NCI-H2227 treated with DMSO at 0.1 percent for 48 hours (cell line): Measurements from ENCODE around the gene ASAP3.
"Not testable (repeated sequence)": the region's sequence is repeated elsewhere in the genome, so short reads cannot be mapped to it uniquely, and the experiment has no call there.

ENCODE experiments used
- DNase-seq: peaks from one replicate; lab custom pipeline; 2025; lab: John Stamatoyannopoulos, UW

The ASAP3 gene

DNA sequence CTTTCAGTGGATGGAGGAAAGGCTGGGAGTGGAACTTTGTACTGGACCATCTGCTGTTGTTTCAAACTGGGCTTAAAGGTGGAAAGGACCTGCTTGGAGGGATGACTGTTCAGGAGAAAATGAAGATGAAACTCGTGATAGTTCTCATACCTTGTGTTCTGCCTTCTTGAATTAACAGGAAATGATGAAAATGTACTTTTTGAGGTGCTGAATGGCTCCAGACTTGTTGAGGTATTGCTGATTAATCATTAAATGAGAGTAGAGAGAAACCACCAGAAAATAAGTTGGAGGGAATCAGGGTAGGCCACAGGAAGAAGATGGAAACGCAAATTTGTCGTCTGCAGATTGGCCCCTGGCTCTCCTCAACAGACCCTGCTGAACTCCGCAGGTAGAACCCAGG, 88.1 kb downstream of the ASAP3 start:
- DNase-seq, result no peak

DNA sequence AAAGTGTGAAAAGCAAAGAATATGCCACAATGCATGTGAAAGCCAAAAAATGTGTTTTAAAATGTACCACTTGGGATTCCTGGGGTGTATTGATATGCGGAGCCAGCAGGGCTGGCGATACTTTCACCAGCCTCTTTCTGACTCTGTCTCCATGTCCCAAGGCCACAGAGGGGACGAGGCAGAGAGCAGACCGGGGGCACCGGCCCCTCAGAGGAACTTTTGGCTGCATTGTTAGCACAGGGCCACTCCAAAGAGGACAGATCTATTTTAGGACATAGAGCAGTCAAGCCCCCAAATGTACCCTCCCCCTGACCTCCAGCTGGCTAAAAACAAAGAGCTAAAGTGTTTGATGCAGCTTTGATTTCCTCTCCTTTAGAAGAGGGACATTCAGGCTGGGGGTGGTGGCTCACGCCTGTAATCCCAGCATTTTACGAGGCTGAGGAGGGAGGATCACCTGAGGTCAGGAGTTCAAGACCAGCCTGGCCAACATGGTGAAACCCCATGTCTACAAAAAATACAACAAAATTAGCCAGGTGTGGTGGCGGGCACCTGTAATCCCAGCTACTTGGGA, 88.7 kb downstream of the ASAP3 start:
- no peak for DNase-seq

DNA sequence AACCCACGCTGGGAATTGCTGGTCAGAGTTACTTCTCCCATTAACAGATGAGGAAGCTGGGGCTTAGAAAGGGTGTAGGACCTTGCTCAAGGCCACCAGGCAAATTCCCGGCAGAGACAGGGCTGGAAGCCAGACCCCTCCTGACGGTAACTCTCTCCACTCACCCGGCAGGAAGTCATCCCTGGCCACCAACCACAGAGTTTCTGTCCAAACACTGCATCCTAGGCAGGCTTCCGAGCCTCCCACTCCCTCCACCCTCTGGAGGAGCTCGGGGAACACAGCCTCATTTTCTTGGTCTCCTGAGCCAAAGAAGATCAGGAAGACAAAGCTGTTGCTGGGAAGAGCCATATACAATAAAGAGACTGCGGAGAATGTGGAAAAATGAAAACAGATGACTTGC, 89.3 kb downstream of the ASAP3 start:
- DNase-seq, result no peak

DNA sequence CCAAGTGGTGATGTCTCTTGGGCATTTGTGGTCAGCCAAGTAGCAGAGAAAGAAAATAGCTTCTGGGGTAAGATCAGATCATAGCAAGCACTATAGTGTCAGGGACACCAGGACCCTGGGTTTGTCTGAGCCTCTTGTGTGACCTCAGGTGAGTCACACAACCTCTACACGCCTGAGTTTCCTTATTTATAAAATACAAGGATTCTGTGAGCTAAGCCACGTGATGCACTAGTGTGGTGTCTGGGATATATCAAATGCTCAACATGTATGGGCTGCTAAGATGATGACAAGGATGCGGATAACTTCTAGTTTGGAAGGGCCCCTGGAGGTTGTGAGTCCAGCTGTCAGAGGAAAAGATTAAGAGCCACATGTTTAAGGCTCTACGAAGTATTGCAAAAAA, 89.8 kb downstream of the ASAP3 start:
- no peak for DNase-seq

DNA sequence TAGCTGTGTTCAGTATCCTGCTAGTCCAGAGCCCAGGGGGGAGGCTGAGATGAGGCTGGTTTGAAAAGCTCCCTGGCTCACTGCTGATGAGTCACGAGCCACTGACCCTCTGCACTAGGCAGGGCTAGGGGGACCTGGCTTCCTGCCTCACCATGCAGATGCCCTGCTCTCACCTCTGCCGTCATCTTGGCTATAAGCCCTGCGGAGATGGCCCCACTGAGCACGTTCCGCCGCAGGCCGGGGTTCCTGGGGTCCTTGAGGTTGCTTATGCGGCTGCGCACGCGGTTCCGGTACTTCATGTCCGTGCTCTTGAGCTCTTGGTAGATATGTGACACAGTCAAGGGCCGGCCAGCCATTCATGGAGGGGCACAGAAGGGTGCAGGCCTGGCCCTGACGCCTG, 90.3 kb downstream of the ASAP3 start:
- no peak for DNase-seq

DNA sequence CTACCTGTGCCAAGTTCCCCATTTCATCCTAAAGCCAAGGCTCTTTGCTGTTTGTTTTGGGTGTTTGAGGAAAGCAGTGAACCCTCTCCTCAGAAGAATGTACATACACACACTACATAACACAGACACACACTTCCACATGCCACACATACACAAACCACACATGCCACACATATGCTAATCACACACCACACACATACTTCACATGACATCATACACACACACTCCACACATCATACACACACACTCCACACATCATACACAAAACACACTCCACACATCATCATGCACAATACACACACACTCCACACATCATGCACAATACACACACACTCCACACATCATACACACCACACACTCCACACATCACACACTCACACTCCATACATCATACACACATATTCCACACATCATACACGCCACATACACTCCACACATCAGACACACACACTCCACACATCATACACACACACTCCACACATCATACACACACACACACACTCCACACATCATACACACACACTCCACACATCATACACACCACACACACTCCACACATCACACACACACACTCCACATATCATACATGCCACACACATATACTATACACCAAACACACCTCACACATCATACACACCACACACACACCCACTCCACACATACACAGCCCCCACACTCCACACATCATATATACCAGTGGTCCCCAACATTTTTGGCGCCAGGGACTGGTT, 91.7 kb downstream of the ASAP3 start:
- no peak for DNase-seq

DNA sequence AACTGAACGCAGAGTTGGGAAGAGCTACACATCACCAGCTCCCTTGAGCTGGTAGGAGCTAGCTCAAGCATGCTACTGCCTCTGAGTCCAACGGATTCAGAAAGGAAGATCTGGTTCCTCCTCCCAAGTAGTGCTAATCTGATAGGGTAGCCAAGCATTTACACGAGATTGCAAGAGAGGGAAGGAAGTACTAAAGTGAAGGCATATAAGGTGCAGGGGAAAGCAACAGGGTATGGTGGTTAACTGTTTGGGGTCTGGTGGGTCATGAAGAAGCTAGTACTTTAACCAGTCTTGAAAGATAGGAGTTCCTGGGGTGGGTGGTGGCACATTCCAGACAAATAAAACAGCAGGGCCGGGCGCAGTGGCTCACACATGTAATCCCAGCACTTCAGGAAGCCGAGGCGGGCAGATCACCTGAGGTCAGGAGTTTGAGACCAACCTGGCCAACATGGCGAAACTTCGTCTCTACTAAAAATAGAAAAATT, 94.1 kb downstream of the ASAP3 start:
- no peak for DNase-seq

DNA sequence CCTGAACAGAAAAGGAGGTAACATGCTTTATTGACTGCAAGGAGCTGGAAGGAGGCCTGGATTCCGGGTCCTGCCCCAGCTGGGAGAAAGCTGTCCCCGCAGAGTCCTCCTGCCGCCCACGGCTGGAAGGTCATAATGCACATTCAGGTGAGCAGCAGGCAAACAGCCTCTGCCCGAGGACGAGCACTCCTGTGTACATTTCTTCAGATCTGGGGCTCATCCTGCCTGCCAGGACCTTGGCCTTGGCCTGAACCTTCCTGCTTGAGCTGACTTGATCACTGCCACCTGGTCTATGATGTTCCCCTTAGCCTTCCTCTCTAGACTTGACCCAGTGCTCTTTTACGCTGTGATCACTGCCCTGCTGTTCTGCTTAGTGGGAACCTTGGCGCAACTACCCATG, 96.5 kb downstream of the ASAP3 start:
- DNase-seq, result no peak

DNA sequence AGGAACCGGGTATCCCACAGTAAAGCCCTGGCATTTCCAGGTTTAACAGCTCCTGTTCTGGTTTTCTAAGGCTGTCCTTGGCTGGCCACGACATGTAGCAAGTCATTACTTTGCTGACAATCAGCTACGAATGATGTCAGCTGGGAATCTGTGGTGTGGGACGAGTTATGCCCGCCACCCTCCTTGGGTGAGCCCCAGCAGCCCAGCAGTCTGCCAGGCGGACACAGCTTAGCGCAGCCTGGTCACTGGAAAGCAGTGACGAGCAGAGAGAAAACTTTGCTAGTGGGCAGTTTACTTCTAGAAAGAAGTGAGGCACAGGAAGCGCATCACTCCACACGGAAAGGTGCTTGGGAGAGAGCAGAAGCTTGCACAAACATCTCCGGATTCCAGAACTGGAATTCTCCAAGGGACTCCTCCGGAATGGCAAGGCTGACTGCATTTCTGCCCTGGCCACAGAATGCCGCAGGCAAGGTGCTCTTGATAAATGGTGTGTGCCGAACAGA, 98.8 kb downstream of the ASAP3 start:
- DNase-seq, result no peak

DNA sequence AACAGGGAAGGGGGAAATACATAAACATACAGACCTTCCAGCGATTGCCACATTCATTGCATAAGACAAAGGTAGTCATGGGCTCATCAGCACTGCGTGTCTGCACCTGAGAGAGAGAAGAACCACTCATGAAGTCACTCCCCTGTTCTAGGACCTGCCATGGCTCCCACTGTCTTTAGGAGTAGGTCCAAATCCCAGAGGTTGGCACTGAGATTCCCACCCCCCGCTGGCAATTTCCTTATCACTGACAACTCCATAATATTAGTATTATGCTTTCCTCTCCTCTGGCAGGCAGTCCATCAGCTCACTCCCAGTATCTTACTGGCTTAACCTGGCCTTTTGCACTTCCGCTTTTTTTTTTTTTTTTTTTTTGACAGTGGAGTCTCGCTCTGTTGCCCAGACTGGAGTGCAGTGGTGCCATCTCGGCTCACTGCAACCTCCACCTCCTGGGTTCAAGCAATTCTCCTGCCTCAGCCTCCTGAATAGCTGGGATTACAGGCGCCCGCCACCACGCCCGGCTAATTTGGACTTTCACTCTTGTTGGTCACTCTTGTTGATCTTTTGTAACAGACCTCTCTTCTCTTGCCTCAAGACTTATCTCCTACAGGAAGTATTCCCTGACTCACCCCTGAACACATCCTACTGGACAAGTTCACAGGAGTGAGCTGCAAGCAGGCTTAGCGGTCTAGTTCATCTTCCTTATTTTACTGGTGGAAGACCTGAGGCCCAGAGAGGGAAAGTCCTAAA, 99.5 kb downstream of the ASAP3 start:
- no peak for DNase-seq

DNA sequence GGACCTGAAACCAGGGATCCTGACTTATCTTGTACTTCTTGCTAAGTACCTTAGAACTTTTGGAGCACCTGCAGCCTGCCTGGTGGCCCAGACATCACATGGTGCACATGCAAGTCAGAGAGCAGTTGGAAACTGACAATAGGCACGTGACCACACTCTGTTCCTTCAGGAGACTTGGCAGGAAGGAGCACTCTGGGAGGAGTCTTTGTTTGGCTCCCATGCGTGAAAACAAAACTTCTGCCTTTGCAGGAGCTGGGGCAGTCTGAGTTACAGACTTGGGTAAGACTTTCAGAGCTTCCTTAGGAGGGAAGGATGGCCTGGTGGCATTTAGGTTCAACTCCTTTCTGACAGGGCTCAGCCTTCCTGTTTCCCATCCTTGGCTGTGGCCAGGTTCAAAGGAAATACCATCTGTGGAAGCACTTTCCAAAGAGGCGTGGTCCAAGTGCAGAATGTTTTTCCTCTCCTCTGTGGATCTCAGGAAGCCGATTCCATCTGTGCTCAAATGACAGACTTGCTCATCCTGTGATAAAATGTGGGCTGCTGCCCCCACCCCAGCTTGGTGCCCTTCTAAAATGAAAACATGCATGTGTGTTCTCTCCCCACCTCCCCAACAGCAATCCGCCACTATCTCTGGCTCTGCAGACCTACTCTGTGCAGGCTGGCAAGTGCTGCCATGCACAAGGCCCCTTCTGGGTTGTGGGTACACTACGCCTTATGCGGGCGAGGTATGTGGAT, 100.2 kb downstream of the ASAP3 start:
- DNase-seq, result no peak

DNA sequence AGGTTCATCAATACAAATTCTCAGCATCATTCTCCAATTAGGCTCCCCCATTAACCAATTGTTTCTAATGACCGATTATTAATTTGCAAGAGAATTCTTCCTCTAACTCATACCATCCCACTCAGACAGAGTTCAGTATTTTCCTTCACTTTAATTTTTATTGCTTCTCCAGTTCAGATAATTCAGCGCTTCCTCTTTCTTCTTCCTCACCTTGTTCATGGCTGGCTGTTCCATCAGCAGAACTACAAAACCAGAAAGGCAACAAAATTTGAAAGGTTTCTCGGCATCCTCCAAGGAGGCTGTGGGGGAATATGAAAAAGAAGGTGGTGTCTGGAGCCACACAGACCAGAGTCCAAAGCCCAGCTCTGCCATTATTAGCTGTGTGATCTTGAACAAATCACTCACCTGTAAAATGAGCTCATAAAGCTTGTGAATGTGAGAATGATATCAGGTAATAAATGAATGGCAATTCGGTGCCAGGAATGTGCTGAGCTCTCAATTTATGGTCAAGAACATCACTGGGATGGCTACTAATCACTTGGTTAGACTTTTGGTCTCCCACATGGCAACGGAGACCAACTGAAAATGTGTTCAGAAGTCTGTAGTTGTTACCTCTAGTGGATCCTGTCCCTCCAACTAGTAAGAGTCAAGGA, 102.6 kb downstream of the ASAP3 start:
- no peak for DNase-seq

DNA sequence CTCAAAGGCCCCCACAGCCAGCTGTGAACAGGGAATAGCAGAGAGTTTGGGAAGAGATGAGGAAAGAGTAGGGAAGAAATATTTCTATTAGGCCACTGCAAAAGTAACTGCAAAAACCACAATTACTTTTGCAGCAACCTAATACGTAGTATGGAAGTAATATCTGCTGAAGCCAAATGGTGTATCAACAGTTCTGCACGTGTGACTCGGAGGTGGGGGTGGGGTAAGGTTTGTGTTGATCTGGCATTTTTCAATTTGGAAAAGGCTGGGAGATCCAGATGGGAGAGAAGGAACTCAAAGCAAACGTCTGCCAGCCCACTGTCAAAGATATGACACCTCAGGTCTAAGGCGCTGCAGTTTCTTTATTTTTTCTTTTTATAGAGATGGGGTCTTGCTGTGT, 103.3 kb downstream of the ASAP3 start:
- no peak for DNase-seq

DNA sequence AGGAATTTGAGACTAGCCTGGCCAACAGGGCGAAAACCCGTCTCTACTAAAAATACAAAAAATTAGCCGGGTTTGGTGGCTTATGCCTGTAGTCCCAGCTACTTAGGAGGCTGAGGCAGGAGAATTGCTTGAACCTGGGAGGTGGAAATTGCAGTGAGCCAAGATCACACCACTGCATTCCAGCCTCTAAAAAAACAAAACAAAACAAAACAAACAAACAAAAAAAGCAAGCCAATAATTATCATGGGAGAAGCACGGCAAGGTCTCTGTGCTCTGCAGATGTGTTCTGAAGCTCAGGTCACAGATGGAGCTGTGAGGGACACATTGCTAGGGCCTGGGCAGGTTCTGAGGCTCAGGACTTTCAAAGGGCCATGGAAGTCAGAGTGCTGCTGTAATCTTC, 103.7 kb downstream of the ASAP3 start:
- not testable (repeated sequence) for DNase-seq
